ENCODE data around the gene USP6NL.
A peak's percentile ranks its signal among the peaks of the same experiment; 100 is the strongest.

The USP6NL gene

DNA sequence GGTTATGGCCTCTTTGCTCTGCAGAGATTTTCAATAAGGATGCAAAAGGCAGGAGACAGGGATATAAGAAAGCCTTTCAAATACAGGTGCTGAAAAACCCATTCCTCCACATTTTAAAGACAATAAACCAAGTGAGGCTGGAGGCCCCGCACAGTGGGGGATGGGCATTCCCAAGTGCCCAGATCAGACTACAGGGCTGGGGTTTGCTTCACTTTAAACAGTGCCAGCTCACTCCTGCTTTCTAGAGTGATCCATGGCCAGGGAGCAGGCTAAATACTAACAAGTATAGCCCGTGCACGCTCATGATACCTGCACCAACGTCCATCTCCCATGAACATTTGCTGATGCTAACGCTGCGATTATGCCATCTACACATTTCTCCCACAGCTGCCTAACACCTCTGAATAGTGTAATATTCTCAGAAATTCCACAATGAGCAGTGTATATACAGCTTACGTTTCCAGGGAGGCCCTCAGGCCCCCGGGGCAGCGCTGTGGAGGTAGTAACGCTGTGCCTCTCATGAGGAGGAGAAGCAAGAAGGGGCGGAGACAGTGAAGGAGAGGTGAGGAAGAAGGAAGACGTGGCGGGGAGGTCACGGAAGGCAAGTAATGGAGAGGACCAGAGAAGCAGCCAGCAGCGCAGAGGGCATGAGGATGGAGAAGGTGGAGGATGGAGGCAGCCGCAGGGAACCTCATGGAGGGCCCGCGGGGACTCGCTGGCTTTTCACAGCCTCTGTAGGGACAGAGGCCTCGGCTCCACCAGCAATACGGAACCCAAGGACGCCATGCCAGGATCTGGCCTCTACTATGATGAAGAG is 141.7 kb downstream of the USP6NL start:
- DNase-seq: no peak

DNA sequence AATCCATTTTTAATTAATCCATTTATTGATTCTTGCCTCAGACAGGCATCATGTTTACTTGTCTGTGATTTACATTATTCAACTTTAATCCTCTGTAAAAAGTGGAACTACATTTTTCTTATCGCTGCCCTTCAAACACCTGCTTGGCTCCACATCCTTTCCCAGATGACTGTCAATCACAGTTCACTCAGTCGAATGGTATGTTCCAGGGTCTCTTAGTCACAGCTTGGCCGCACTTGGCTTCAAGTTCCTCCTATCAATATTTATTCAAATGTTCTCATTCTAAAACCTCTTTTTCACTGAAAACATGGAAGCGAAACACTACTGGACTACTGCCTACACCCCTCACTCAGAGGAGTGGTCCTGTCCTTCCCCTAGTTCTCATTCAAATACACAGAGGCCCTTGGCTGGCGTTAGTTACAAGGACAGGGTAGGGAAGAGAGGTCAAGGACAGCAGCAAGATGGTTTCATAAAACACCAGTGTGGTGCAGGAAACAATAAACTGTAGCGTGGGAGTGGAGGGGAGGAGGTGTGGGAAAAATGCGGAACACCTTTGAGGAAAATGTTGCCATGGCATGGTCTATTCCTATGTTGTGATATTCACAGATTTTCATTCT is 143.2 kb downstream of the USP6NL start:
- no peak for DNase-seq

DNA sequence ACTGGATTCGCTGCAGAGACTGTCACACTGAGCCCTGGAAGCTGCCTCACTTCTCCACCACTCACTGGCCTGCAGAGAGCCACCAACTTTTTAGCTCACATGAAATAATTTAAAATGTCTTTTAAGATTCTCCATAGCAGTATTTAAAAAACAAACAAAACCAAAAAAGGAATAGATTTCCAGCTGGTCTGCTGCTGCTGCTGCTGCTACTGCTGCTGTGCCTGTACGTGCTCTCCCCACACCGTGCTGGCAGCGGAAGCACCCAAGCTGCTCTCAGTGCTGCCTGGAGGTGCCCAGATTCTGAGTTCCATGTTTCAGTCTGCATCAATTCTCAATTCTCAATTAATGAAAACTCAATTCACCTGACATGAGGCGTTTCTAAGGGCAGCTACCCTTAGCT is 146.0 kb downstream of the USP6NL start:
- no peak for DNase-seq

DNA sequence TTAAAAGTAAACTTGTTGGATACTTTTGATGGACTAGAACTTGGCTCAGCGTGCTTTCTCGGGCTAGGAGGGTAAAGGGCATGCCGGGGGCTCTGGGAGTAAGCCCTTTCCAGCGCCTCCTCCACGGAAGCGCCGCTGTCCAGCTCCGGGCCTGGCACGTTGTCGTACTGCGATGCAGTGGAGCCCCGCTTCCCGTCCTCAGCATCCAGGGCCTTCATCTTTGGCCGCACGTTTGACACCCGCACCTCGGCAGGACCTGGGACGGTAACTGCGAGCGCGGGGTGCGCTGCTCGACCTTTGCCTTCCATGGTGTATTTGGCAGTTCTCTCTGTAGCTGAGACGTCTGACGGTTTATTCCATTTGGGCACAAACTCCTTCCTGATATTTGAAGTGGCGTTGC is 148.3 kb downstream of the USP6NL start:
- no peak for DNase-seq

DNA sequence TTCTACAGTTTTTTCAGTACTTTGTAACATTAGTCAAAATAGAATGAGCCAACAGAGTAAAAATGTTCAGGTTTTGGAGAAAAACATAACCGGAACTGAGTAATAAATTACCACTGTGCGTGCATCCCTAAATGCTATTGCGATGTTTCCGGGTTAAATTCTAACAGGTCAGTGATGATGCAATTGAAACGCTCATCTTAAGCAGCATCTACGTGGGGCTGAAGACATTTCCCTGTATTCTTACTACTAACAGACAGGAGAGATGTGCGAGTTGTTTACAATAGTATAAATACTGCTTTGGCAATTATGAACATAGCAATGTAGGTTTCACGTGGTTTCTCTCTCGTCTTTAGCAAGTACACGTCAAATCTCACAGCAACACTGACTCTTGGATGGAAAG is 149.4 kb downstream of the USP6NL start:
- DNase-seq: no peak

DNA sequence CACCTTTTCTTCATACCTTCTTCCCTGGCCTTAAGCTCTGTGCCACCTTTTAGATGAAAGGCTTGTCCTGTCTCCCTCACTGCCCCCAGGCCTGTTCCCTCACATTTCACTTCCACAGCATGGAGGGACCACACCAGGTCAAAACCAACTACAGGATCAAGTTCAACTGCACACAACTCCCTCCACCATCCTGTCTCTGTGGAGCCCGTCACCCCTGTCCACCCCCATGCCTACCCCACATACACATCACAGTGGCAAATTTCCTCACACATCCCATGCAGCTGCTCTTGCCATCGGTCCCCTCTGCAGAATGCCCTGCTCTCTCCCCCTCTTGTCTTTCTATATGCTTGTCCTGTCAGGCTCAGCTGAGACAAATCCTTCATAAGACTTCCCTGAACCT is 154.1 kb downstream of the USP6NL start:
- no peak for DNase-seq

DNA sequence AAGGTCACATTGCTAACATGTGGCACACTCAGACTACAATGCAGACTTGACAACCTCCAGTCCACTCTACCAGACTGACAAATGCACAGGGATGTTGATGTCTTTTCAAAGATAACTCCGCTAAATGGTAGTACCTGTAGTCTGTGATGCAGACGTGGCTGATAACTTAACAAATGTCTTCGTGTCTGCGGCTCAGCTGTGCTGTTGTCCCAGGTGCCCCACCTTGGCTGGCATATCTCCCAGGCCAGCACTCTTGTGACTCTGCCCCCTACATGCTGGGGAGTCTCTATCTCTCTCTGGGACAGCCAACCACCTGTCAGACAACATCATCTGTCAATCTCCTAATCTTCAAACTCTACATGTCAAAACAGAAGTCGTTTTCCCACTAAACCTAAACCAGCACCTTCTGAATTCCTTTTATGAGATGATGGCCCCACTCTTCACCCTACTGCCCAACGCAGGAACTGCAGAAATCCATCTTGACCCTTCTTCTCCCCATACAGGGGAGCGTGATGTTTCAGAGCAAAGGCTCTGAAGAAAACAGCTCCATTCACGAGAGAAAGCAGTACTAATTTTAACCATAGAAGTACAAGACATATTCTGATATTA is 156.4 kb downstream of the USP6NL start:
- DNase-seq: no peak

DNA sequence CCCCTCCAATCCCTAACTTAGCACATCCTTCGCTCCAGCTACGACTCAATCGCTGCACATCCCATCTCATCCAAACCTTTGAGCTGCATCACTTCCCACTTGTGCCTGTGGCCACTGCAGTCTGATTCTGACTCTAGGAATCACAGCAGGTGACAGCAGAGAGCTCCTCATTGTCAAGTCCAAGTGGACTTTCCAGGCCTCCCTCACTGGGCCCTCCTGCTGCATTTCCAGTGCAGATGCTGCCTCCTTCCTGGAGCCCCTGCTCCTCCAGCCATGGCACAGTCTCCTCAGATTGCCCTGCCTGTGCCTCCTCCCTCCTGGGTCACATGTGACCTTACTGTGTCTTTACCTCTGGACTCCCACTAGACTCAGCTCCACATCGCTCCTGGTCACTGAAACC is 157.3 kb downstream of the USP6NL start:
- DNase-seq: no peak

DNA sequence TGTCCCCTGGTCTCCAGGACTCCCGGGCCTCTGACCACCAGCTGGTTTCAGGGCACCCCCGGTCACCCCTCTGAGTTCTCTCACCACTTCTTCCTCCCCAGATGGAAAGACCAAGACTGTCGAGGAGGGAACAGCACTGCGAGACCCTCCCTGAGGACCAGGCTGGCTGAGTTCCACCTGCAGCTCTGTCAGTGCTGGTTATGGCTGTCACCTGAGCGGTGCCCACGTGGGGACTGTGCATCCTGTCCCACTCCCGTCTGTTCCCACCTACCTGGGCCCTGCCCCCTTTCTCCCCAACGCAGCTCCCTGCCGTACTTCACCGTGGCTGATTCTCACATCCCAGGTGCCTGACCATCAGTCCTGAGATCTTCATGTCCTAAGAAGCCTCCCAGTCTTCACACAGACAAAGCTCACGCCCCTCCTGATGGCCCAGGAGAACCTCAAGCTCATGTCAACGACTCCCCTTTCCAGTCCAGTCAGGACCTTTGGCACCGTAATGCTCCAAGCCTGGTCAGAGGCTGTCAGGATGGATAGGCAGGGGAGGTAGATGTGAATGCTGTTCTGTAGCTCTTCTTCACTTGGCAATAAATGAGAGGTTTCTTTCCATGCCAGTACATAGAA is 159.7 kb downstream of the USP6NL start:
- DNase-seq: no peak

DNA sequence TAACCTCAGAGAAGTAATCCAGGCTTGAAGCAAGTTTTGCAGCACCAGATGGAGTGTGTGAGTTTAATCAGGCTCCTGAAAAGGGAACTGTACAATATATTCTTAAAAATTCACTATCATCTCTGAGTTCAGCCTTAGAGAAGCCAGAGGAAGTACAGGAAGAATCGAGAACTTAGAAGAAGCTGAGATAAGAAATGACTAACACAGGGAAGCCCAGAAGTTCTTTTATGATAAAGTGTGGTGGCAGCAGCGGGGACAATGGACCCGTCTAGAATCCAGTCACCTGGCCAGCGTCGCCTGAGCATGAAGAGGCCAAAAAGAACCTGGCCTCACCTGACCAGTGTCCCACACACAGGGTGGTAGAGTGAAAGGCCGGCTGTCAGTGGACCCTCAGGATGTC is 161.0 kb downstream of the USP6NL start:
- DNase-seq: no peak

DNA sequence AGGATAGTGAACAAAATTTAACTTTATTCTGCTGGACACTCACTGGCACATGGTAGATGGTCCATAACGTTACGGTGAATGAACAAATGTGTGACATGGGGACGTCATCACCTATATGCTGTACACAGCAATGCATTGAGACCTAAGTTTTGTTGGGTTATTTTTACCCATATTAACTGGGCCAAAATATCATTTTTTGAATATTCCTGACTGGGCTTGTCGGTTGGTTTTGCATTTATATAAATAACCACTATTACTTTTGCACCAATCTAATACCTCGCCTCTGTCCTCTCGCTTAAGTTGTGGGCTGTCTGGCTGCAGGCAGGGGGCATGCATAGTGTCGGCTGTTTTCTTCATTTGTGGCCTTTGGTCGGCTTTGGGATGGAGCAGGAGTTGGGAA is 161.7 kb downstream of the USP6NL start:
- DNase-seq: no peak

DNA sequence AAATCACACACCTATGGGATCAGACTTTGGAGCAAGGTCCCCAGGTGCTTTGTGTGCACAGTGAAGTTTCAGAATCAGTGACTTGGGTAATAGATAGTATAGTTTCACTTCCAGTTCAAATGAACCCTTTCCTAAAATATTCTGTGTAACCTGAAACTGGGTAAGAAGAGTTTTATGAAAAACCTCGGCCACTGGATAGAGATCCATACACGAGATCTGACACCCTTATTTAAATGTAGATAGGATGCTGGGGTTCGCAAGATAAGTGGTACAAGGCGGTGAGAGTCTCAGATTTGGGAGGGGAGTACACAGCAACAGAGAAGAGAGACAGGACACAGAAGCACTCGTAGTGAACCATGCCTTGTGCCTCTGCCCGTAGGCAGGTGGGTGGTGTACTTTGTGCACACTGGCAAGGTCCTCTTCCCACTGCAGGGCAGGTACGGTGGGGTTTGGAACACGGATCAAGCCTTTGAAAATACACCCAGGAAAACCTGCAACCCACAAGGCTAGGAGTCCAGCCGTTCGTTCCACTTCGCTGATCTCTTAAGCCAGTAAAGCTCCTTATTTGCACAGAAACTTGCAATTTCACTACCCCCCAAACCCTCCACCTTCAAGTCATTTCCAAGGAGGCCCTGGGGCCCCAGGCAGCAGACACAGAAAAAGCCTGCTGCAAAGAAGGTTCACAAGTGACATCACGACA is 162.8 kb downstream of the USP6NL start:
- no peak for DNase-seq

DNA sequence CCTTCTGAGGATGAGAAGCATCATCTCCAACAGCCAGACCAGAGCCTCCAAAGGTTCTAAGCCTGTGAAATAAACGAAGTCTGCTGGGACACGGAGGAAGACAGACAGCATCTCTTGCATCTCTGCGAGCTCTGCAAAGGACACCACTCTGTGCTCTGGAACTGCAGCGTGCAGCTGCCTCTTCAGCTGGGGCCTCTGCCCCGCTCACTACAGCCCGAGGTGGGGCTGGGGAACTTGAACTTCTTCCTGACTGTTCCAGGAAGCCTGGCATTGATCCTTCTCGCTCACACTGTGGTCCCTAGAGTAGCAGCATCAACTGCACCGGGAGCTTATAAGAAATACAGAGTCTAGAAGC is 163.3 kb downstream of the USP6NL start:
- DNase-seq: no peak

DNA sequence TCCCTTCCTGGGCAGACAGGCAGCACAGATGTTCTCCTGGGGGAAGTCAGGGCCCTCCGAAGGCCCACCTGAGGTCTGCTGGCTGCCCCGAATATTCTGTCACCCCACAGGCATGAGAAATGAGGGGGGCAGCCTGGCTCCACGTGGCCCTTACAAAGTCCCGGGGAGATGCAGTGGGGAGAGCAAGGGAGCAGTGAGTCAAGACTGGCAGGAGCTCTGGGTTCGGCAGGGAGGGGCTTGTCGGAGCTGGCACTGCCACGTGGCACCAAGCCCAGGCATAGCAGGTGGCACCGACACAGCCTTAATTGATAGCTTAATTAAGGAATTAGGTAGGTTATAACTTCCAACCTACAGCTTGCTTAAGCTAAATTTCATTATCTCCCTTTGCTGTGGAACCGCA is 163.9 kb downstream of the USP6NL start:
- DNase-seq: peak; percentile 36

DNA sequence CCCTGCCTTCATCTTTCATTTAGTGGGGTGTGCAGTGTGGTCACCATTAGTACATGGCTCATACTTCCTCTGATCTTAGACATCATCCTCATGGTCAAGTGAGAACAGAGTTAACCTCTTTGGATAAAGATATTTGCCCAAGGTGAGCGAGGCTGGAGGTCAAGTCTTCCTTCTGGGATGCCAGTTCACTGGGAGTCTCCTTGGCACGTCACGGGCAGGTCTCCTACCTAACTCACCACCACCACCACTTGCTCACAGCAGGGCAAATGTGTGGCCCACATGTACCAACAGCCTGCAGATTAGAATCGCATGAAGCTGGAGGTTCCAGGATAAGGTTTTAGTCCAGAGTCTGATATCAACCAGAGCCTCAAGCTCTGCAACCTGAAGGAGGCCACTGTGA is 164.6 kb downstream of the USP6NL start:
- no peak for DNase-seq

DNA sequence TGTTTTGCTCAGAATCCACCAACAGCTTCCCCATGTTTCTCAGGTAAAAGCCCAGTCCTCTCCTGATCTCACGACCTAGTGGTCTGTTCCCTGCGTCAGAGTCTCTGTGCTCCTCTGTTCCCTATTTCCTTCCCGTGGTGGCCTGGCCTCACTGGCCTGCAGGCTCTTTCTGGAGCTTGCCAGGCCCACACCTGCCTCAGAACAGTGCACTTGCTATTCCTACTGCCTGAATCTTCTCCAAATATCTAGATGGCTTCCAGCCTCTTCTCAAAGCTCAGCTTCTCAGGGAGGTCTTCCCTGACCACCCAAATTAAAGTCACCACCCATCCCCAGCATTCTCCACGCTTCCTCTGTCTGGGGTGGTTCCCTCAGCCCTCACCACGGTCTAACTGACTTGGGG is 165.3 kb downstream of the USP6NL start:
- DNase-seq: no peak

DNA sequence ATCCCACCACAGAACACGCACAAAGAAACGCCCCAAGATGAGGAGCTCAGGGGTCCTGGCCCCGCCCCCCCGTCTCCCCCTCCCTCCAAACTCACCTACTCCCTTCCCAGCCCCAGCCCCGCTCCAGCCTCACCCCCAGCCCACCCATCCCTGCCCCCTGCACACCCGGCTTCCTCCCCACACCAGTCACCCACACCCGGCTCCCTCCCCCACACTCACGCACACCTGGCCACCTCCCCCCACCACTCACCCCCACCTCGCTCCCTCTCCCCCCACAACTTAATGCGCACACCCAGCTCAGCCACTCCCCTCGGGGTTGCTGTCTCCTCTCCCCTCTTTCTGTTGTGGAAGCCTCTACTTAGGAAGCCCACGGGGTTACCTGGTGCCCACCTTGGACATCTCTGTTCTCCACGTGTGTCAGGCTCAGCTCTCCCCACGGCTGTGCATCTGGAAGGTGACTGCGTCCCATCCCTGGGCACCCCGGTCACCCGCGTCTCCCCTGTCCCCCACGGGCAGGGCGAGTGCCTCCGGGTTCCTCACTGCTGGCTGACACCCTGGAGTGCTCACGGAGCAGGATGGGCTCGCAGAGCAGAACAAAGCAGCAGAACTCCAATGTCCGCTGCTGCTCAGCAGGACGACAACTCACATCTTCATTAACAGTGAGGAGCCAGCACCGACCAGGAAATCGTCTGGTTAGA is 166.8 kb downstream of the USP6NL start:
- DNase-seq: no peak

DNA sequence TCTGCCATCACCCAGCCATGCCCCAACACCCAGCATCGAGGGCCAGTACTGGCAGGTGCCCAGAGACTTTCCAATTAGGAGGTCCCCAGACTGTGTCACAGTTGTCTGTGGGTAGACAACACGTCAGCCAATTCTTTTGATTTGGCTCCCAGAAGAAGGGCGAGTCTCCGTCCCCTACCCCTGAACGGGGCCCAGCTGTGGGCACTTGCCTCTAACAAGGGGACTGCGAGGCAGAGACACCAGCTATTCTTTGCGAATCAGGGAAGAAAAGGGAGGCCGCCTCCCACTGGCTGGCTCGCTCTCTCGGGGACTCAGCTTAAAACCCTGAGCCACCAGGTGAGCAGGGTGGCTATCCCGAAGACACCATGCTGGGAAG is 167.3 kb downstream of the USP6NL start:
- no peak for DNase-seq

DNA sequence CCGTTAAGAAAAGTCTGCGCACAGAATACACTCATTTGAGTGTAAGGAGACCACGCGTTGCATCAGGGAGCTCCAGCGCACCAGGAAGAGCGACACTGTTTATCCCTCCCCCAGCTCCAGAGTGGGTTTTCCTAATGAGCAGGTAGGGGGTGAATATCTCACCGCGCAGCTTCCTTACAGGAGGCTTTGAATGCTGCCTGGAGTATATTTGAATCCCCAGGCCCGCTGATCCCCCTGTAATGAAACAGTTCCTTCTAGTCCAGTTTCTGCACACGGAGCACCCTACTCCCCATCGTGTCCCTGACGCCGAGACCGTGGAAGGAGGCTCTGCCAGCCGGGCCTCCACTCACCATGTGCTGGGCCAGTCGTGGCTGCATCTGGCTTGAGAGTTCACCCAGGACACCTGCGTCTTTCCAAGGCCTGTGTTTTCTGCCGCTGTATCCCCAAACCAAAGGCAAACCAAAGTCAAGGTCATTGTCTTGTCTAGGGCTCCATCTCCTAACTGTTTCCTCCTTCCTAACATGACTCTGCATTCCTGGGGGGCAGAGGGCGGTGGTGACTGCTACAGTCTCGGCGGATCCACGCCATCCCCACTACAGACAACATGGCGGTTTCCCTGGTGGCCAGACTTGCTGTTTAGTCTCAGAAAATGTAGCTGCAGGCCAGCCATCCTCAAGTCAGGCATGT is 167.8 kb downstream of the USP6NL start:
- DNase-seq: no peak

DNA sequence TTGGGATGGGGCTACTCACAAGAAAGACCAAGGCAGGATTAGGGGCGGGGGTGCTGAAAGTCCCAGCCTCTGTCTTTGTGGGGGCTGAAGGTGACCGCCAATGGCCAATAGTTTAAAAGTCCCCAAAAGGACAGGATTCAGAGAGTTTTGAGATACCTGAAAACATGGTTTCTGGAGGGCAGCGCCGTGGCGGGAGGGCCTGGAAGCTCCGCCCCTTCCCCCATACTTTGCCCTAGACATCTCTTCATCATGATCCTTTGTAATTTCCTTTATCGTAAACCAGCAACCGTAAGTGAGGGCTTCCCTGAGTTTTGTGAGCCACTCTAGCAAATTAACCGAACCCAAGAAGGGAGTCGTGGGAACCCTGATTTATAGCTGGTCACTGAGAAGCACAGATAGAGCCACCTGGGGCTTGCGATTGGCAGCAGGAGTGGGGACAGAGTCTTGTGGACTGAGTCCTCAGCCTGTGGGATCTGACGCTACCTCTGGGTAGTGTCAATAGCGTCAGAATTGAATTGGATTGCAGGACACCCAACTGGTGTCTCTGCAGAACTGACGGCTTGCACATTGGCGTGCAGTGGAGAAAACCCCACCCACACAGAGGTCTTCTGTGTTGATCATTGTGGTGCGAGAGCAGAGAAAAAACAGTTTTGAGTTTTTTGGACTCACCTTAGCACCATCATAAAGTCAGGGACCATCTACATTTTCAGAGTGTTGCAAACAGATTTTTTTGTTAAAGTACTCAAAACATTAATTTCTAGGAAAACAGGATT is 169.3 kb downstream of the USP6NL start:
- DNase-seq: no peak

DNA sequence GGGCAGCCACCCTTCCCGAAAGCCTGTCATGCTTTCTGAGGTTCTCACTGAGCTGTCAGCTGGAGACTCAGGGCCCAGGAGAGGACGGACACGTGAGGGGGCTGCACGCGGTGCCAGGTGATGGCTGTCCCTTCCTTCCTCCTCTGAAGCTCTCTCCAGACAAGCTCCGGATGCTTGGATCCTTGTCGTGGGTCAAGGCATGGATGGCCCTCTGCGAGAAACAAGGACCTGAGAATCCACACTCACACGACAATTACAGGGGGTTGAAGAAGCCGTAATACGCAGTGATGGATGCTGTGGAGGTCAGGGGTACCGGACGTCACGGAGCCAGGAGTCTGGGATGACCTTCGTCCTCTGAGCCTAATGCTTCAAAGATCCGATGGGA is 170.3 kb downstream of the USP6NL start:
- no peak for DNase-seq

Measured in NCI-H1694 (cell line).